ENCODE measurements around the gene IGFBP2. TPM values are rescaled to one million over a fixed set of nuclear protein-coding genes. Genes with fewer than 3 reads are reported as not detected.

IGFBP2 gene
- total and polyA plus RNA-seq, 2 of the 13 experiments (the other 11 are each of a cell fraction or from before 2014, with no cell fraction given): 2.0 to 5.8 TPM

GRCh38 chr2:216624251-216624650, 9.0 kb upstream of the IGFBP2 start:
- Histone ChIP-seq H3K9ac (ENCODE audit: insufficient read depth, low read depth, low read length) (no peak overlapping the region), H3K27me3 (ENCODE audit: control insufficient read depth in 1 of 2, insufficient read depth in 2 of 2, low read length in 2 of 2) (peaks cover 2 to 21% of the 10 kb centered on the region in 2 experiments; a peak in 3 of 5 replicates), H3K79me2 (ENCODE audit: insufficient read depth, low read length) (no peaks in the 10 kb centered on the region), H3K4me3 (replicated peaks in 1 of 3; ENCODE audit: insufficient read depth in 1 of 3, low read depth in 2 of 3, low read length in 3 of 3) (no peak overlapping the region), H3K4me1 (ENCODE audit: insufficient read depth, low read length) (peaks cover 13% of the 10 kb centered on the region), H3K4me2 (ENCODE audit: low read depth, low read length) (no peak overlapping the region), H3K9me3 (ENCODE audit: low read length) (no peaks in the 10 kb centered on the region), H4K20me1 (ENCODE audit: insufficient read depth, low read length) (no peaks in the 10 kb centered on the region), H2AFZ (ENCODE audit: low read length) (no peak overlapping the region), H3K36me3 (replicated peaks in 1 of 2; ENCODE audit: control insufficient read depth in 1 of 2, insufficient read depth in 2 of 2, low read length in 2 of 2) (no peaks in the 10 kb centered on the region), H3K27ac (ENCODE audit: extremely low read length, insufficient read depth, low read length) (no peak overlapping the region)
- CTCF ChIA-PET (ENCODE audit: low intra/inter-chr PET ratio, low total read pairs): no interaction called here
- BruUV-seq (replicated peaks): no TSS peak
- POLR2A ChIA-PET: no interaction called here
- intact Hi-C loops (cut with micrococcal nuclease; ENCODE audit: unreplicated experiment): no loop called here
- in situ Hi-C loops (cut with HindIII; ENCODE audit: extremely low pct_ligation_motif_present, low pct_unique_long_range_greater_than_20kb): no loop called here
- no peak for TF ChIP-seq ZNF678 (CRISPR knock-in tag; IDR thresholded peaks at IDR 0.05)
- no peak for TF ChIP-seq DNMT3B (CRISPR knock-in tag; conservative IDR thresholded peaks at IDR 0.05)
- no peak for TF ChIP-seq KMT2B (CRISPR knock-in tag; IDR thresholded peaks at IDR 0.05)
- TF ChIP-seq, protein P1, sequence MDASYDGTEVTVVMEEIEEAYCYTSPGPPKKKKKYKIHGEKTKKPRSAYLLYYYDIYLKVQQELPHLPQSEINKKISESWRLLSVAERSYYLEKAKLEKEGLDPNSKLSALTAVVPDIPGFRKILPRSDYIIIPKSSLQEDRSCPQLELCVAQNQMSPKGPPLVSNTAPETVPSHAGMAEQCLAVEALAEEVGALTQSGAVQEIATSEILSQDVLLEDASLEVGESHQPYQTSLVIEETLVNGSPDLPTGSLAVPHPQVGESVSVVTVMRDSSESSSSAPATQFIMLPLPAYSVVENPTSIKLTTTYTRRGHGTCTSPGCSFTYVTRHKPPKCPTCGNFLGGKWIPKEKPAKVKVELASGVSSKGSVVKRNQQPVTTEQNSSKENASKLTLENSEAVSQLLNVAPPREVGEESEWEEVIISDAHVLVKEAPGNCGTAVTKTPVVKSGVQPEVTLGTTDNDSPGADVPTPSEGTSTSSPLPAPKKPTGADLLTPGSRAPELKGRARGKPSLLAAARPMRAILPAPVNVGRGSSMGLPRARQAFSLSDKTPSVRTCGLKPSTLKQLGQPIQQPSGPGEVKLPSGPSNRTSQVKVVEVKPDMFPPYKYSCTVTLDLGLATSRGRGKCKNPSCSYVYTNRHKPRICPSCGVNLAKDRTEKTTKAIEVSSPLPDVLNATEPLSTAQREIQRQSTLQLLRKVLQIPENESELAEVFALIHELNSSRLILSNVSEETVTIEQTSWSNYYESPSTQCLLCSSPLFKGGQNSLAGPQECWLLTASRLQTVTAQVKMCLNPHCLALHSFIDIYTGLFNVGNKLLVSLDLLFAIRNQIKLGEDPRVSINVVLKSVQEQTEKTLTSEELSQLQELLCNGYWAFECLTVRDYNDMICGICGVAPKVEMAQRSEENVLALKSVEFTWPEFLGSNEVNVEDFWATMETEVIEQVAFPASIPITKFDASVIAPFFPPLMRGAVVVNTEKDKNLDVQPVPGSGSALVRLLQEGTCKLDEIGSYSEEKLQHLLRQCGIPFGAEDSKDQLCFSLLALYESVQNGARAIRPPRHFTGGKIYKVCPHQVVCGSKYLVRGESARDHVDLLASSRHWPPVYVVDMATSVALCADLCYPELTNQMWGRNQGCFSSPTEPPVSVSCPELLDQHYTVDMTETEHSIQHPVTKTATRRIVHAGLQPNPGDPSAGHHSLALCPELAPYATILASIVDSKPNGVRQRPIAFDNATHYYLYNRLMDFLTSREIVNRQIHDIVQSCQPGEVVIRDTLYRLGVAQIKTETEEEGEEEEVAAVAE (CRISPR knock-in tag; IDR thresholded peaks at IDR 0.05; ENCODE audit: borderline replicate concordance): no peak
- TF ChIP-seq ZNF660 (CRISPR knock-in tag; IDR thresholded peaks at IDR 0.05; ENCODE audit: borderline replicate concordance, low read depth): no peak
- TF ChIP-seq ATAD3A (CRISPR knock-in tag; IDR thresholded peaks at IDR 0.05): no peak
- TF ChIP-seq ZNF891 (CRISPR knock-in tag; IDR thresholded peaks at IDR 0.05): no peak
- no peak for TF ChIP-seq PRMT3 (CRISPR knock-in tag; IDR thresholded peaks at IDR 0.05; ENCODE audit: borderline replicate concordance, low read depth)
- TF ChIP-seq ZNF510 (CRISPR knock-in tag; IDR thresholded peaks at IDR 0.05; ENCODE audit: low read depth): no peak
- no peak for TF ChIP-seq ZBTB1 (CRISPR knock-in tag; IDR thresholded peaks at IDR 0.05; ENCODE audit: borderline replicate concordance)
- TF ChIP-seq PCBP1 (IDR thresholded peaks at IDR 0.05; ENCODE audit: borderline replicate concordance, low read depth, low read length): no peak
- no peak for TF ChIP-seq ZNF75D (CRISPR knock-in tag; IDR thresholded peaks at IDR 0.05; ENCODE audit: borderline replicate concordance)
- TF ChIP-seq SAFB2 (CRISPR knock-in tag; IDR thresholded peaks at IDR 0.05; ENCODE audit: borderline replicate concordance, low read depth): no peak
- TF ChIP-seq ESRRA (CRISPR knock-in tag; IDR thresholded peaks at IDR 0.05; ENCODE audit: low read depth): no peak
- no peak for TF ChIP-seq NR3C1 (CRISPR knock-in tag; IDR thresholded peaks at IDR 0.05)
- TF ChIP-seq TARDBP (CRISPR knock-in tag; IDR thresholded peaks at IDR 0.05): no peak
- TF ChIP-seq NFIC (IDR thresholded peaks at IDR 0.05; ENCODE audit: low read length): no peak
- no peak for FAIRE-seq
- 53% methylated on average over 2 of the region's 2 CpGs for WGBS (ENCODE audit: low lambda C conversion rate)
- ATAC-seq: no peak
- no peak for DNase-seq (ENCODE audit: low spot score)
